IMR-90 (cell line): ENCODE measurements around the gene GPX3. TPM values are rescaled to one million over a fixed set of nuclear protein-coding genes. Genes with fewer than 3 reads are reported as not detected.

Experiments used
- ATAC-seq: fragments of 200-7000 bp; cut with Tn5 transposase; 2 replicates; pipeline ENCODE4 v1.9.1; 2020; ENCODE audit warnings: low read depth, mild to moderate bottlenecking, moderate library complexity
- BruUV-seq: library from RNA; stranded (reverse); fragments of 400-500 nt; replicated peaks from 2 replicates; lab custom pipeline; 2021; lab: Mats Ljungman, UMichigan
- CTCF ChIA-PET: fragments of 300-600 bp; formaldehyde crosslinking; extraction: SDS; loops from one replicate; lab custom pipeline; 2021; ENCODE audit warnings: antibody characterized with exemption; lab: Yijun Ruan, JAX
- POLR2A ChIA-PET: fragments of 300-600 bp; sonication (Branson Sonifier 250); formaldehyde crosslinking; loops from one replicate; lab custom pipeline; 2022; ENCODE audit warnings: antibody characterized with exemption; ENCODE audit not compliant: unreplicated experiment; lab: Charles Lee
- DNase-seq: peaks from one replicate; pipeline ENCODE4 v3.0.0; 2013
- H2AFZ ChIP-seq: replicated peaks from 2 replicates; pipeline ENCODE3; 2013; ENCODE audit warnings: low read length, mild to moderate bottlenecking; ENCODE audit not compliant: poor library complexity
- H2AK5ac ChIP-seq: 2 replicates; pipeline ENCODE4 v1.6.1; 2013; ENCODE audit warnings: low read depth, low read length, inconsistent platforms
- H2AK9ac ChIP-seq: replicated peaks from 2 replicates; pipeline ENCODE3; 2013; ENCODE audit warnings: mild to moderate bottlenecking, low read depth, low read length, moderate library complexity; ENCODE audit not compliant: poor library complexity
- H2BK120ac ChIP-seq: 2 replicates; pipeline ENCODE4 v1.6.1; 2013; ENCODE audit warnings: low read depth, low read length, inconsistent platforms
- H2BK15ac ChIP-seq: 3 replicates; pipeline ENCODE4 v1.6.1; 2013; ENCODE audit warnings: low read depth, low read length, inconsistent platforms
- H2BK20ac ChIP-seq: 2 replicates; pipeline ENCODE4 v1.6.1; 2013; ENCODE audit warnings: low read depth, mild to moderate bottlenecking, inconsistent platforms, low read length, moderate library complexity
- H2BK5ac ChIP-seq: 2 replicates; pipeline ENCODE4 v1.6.1; 2013; ENCODE audit warnings: mild to moderate bottlenecking, low read depth, low read length, inconsistent platforms; ENCODE audit not compliant: poor library complexity, severe bottlenecking
- H3K14ac ChIP-seq: replicated peaks from 2 replicates; pipeline ENCODE4 v1.6.1; 2013; ENCODE audit warnings: low read depth, low read length, inconsistent platforms
- H3K18ac ChIP-seq: 2 replicates; pipeline ENCODE4 v1.6.1; 2013; ENCODE audit warnings: low read depth, low read length, control low read depth
- H3K23ac ChIP-seq: 2 replicates; pipeline ENCODE4 v1.6.1; 2013; ENCODE audit warnings: low read depth, low read length, inconsistent platforms
- H3K27ac ChIP-seq: 2 replicates; pipeline ENCODE4 v1.5.1; 2013; ENCODE audit warnings: mild to moderate bottlenecking, control low read depth, low read length; ENCODE audit not compliant: insufficient read depth
- H3K27me3 ChIP-seq: 2 replicates; pipeline ENCODE4 v1.6.1; 2013; ENCODE audit warnings: low read length; ENCODE audit not compliant: control insufficient read depth, insufficient read depth
- H3K36me3 ChIP-seq: 2 replicates; pipeline ENCODE4 v1.6.1; 2013; ENCODE audit warnings: low read length, mixed read lengths; ENCODE audit not compliant: control insufficient read depth, insufficient read depth
- H3K4ac ChIP-seq: 2 replicates; pipeline ENCODE4 v1.6.1; 2013; ENCODE audit warnings: low read depth, low read length, inconsistent platforms
- H3K4me1 ChIP-seq: 2 replicates; pipeline ENCODE4 v1.6.1; 2013; ENCODE audit warnings: low read length, mixed read lengths; ENCODE audit not compliant: control insufficient read depth, insufficient read depth
- H3K4me2 ChIP-seq: 2 replicates; pipeline ENCODE4 v1.6.1; 2013; ENCODE audit warnings: low read depth, mild to moderate bottlenecking, control low read depth, low read length, moderate library complexity
- H3K4me3 ChIP-seq: 2 replicates; pipeline ENCODE4 v1.5.1; 2013; ENCODE audit warnings: low read depth, mild to moderate bottlenecking, control low read depth, low read length, moderate library complexity; ENCODE audit not compliant: insufficient read depth
- H3K56ac ChIP-seq: 2 replicates; pipeline ENCODE4 v1.6.1; 2013; ENCODE audit warnings: low read length, inconsistent platforms; ENCODE audit not compliant: insufficient read depth; ENCODE audit errors: extremely low read depth
- H3K79me1 ChIP-seq, 2 experiments: 2 replicates each; pipeline ENCODE4 v1.6.1; 2013; ENCODE audit warnings: low read length in 2 of 2, inconsistent platforms in 1 of 2, low read depth in 1 of 2
- H3K9ac ChIP-seq: 2 replicates; pipeline ENCODE4 v1.6.1; 2013; ENCODE audit warnings: low read depth, low read length, control low read depth
- H3K9me1 ChIP-seq: 2 replicates; pipeline ENCODE4 v1.6.1; 2013; ENCODE audit warnings: low read length, inconsistent platforms; ENCODE audit not compliant: insufficient read depth
- H3K9me3 ChIP-seq: 2 replicates; pipeline ENCODE4 v1.6.1; 2013; ENCODE audit warnings: low read length; ENCODE audit not compliant: control insufficient read depth, insufficient read depth
- H4K20me1 ChIP-seq: 2 replicates; pipeline ENCODE4 v1.6.1; 2013; ENCODE audit warnings: low read length, inconsistent platforms; ENCODE audit not compliant: insufficient read depth
- H4K5ac ChIP-seq: 2 replicates; pipeline ENCODE4 v1.6.1; 2013; ENCODE audit warnings: mild to moderate bottlenecking, low read depth, low read length, control low read depth
- H4K8ac ChIP-seq, 2 experiments: 2 replicates each; pipeline ENCODE4 v1.6.1; 2013; ENCODE audit warnings: low read depth in 2 of 2, low read length in 2 of 2, control low read depth in 1 of 2, inconsistent platforms in 1 of 2
- H4K91ac ChIP-seq: 2 replicates; pipeline ENCODE4 v1.6.1; 2013; ENCODE audit warnings: low read depth, low read length, inconsistent platforms; ENCODE audit not compliant: insufficient read depth
- WGBS, 2 experiments: methylation state at CpG; one replicate each; pipeline versions ENCODE4 v1.1.5 to v1.1.7; 2013; ENCODE audit warnings: missing lambda C conversion rate in 2 of 2; ENCODE audit not compliant: insufficient read length in 1 of 2; ENCODE audit errors: extremely low coverage in 2 of 2; 5-methylcytosine and 5-hydroxymethylcytosine counted together
- dilution Hi-C: fragments of 300-500 bp; cut with HindIII; formaldehyde crosslinking; loops from one replicate; pipeline ENCODE4 v1.14.3; 2018; ENCODE audit warnings: low sequenced_read_pairs; ENCODE audit not compliant: unreplicated experiment
- in situ Hi-C: fragments of 300-500 bp; cut with MboI; formaldehyde crosslinking; loops from 3 replicates; pipeline ENCODE4 v1.14.3; 2019; ENCODE audit warnings: low sequenced_read_pairs, inconsistent platforms, mixed read lengths
- intact Hi-C: fragments of 100-400 bp; cut with micrococcal nuclease; formaldehyde crosslinking; loops from 2 replicates; pipeline ENCODE4 v1.10.0; 2022
- polyA plus RNA-seq, 3 experiments: library from polyadenylated mRNA; depleted of rRNA; stranded (reverse); fragments of >200 nt; gene quantifications; 2 replicates each; pipeline ENCODE4 v1.2.3, GENCODE V29; 2012; ENCODE audit warnings: low replicate concordance in 1 of 3
- total RNA-seq: library from RNA; depleted of rRNA; stranded (reverse); fragments of >200 nt; gene quantifications from 2 replicates; pipeline ENCODE4 v1.2.3, GENCODE V29; 2012
- TF ChIP-seq, protein P1 (sequence below): conservative IDR thresholded peaks from 2 replicates; pipeline ENCODE4 v1.5.1; 2012; ENCODE audit warnings: mild to moderate bottlenecking, low read depth, low read length, improper control_type of control experiment

The GPX3 gene
- total and polyA plus RNA-seq, 2 of the 4 experiments (the other 2 are of a cell fraction) = 0.36 to 1.0 TPM

DNA sequence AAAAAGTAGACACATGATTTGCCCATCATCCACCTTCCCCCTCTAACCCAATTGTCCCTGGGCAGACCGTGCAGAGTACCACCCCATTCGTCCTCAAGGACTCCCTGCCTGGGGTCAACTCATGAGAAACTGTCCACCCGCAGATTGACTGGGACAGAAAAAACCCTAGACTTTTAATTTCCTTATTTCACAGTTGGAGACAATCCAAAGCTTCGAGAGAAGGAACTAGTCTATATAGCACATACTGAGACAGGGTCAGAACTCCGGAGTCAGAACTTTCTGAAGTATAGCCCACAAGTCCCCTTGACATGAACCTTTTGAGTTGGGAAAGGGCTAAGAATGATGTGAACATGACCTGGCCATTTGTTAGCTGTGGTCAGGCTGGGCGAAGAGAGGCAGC lies 7.5 kb upstream of the GPX3 start:
- no peak for DNase-seq
- no peak overlapping the region for H2AK9ac ChIP-seq
- intact Hi-C loops = no loop called here
- no peak overlapping the region for H3K18ac ChIP-seq
- no peak overlapping the region for H4K8ac ChIP-seq
- WGBS, 2 experiments = no CpG with 5 or more reads among the region's 6 CpGs
- no TSS peak for BruUV-seq
- no peak overlapping the region for H2BK5ac ChIP-seq
- peaks cover 4% of the 10 kb centered on the region; the same call in 1 of the 2 replicates for H3K27me3 ChIP-seq
- H2BK20ac ChIP-seq = no peak overlapping the region
- H3K9me3 ChIP-seq = no peaks in the 10 kb centered on the region
- H3K36me3 ChIP-seq = no peaks in the 10 kb centered on the region
- H2AK5ac ChIP-seq = no peak overlapping the region
- ATAC-seq = no peak
- dilution Hi-C loops = no loop called here
- in situ Hi-C loops = no loop called here
- H3K4me1 ChIP-seq = no peaks in the 10 kb centered on the region; the same call in 1 of the 2 replicates
- no peak overlapping the region for H3K4ac ChIP-seq
- no peak overlapping the region for H3K27ac ChIP-seq
- no peak overlapping the region for H3K14ac ChIP-seq
- H3K23ac ChIP-seq = no peak overlapping the region
- no peaks in the 10 kb centered on the region for H4K20me1 ChIP-seq
- no peaks in the 10 kb centered on the region for H3K9me1 ChIP-seq
- no peak overlapping the region for H3K56ac ChIP-seq
- ChIA-PET CTCF (interaction anchor here (0.9 kb wide), 1 partner anchor 102 kb away, joined by 3 read pairs; no protein-coding TSS in a partner anchor), POLR2A (interaction anchor here (0.6 kb wide), 1 partner anchor 11 kb away, joined by 4 read pairs; no protein-coding TSS in a partner anchor)
- no peak overlapping the region for H2BK15ac ChIP-seq
- no peak overlapping the region for H4K91ac ChIP-seq
- no peaks in the 10 kb centered on the region for H3K79me1 ChIP-seq
- no peak overlapping the region for H3K4me3 ChIP-seq
- H3K4me2 ChIP-seq = no peak overlapping the region
- TF ChIP-seq, protein P1, sequence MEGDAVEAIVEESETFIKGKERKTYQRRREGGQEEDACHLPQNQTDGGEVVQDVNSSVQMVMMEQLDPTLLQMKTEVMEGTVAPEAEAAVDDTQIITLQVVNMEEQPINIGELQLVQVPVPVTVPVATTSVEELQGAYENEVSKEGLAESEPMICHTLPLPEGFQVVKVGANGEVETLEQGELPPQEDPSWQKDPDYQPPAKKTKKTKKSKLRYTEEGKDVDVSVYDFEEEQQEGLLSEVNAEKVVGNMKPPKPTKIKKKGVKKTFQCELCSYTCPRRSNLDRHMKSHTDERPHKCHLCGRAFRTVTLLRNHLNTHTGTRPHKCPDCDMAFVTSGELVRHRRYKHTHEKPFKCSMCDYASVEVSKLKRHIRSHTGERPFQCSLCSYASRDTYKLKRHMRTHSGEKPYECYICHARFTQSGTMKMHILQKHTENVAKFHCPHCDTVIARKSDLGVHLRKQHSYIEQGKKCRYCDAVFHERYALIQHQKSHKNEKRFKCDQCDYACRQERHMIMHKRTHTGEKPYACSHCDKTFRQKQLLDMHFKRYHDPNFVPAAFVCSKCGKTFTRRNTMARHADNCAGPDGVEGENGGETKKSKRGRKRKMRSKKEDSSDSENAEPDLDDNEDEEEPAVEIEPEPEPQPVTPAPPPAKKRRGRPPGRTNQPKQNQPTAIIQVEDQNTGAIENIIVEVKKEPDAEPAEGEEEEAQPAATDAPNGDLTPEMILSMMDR = no peak
- H2AFZ ChIP-seq = no peak overlapping the region
- no peak overlapping the region for H3K9ac ChIP-seq
- H2BK120ac ChIP-seq = no peak overlapping the region
- no peak overlapping the region for H4K5ac ChIP-seq
